Gastroesophageal sphincter (tissue), 3 donors: ENCODE measurements around the gene PTPRG.

Source experiments
- EP300 ChIP-seq: sonication (generic); formaldehyde crosslinking; IDR thresholded peaks from one replicate; pipeline ENCODE4 v1.6.1; 2017; ENCODE audit warnings: antibody characterized with exemption, mild to moderate bottlenecking
- TF ChIP-seq, protein P1 (sequence below), 4 experiments: fragments of 200-600 bp in 2 of 4; fragments of 450-650 bp in 2 of 4; sonication (generic) in 1 of 4; IDR thresholded peaks; one replicate each; pipeline ENCODE4 v1.5.1; 2017 to 2019; ENCODE audit warnings: antibody characterized with exemption in 4 of 4, mild to moderate bottlenecking in 2 of 4, moderate library complexity in 2 of 4

DNA sequence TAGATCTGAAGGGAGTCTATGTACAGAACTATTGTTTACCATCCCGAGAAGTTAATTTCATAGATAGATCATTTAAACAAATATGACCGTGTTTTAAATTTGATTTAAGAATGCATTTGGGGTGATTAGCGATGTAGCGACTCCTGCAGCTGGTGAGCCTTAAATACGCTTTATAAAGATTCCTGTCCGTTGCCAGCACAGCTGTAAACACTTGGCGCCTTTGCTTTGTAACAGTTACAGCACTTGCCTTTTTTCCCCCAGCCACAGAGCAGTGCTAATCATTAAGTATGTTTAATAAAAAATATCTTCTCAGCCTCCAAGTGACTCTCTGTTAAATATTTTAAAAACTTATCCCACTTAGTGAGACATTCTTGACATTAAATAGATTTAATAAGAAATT, 478.2 kb downstream of the PTPRG start:
- TF ChIP-seq, protein P1, sequence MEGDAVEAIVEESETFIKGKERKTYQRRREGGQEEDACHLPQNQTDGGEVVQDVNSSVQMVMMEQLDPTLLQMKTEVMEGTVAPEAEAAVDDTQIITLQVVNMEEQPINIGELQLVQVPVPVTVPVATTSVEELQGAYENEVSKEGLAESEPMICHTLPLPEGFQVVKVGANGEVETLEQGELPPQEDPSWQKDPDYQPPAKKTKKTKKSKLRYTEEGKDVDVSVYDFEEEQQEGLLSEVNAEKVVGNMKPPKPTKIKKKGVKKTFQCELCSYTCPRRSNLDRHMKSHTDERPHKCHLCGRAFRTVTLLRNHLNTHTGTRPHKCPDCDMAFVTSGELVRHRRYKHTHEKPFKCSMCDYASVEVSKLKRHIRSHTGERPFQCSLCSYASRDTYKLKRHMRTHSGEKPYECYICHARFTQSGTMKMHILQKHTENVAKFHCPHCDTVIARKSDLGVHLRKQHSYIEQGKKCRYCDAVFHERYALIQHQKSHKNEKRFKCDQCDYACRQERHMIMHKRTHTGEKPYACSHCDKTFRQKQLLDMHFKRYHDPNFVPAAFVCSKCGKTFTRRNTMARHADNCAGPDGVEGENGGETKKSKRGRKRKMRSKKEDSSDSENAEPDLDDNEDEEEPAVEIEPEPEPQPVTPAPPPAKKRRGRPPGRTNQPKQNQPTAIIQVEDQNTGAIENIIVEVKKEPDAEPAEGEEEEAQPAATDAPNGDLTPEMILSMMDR (IDR thresholded peaks at IDR 0.05), result no peak
- no peak for TF ChIP-seq EP300
